Mucosa of descending colon (tissue), 3 donors: ENCODE data around the gene FLNB. TPM values are rescaled to one million over a fixed set of nuclear protein-coding genes. Genes with fewer than 3 reads are reported as not detected.

ENCODE experiments used
- ATAC-seq: fragments of 200-7000 bp; cut with Tn5 transposase; one replicate; pipeline ENCODE4 v1.9.1; 2020; ENCODE audit warnings: mild to moderate bottlenecking, moderate library complexity
- DNase-seq, 3 donors: peaks; one replicate each; pipeline ENCODE4 v3.0.0-alpha.2; 2020
- H3K36me3 ChIP-seq: fragments of 200-600 bp; one replicate; pipeline ENCODE4 v1.8.0; 2021; ENCODE audit warnings: low read depth, mild to moderate bottlenecking
- H3K4me1 ChIP-seq: fragments of 200-600 bp; one replicate; pipeline ENCODE4 v1.8.0; 2021; ENCODE audit warnings: low read depth, mild to moderate bottlenecking
- H3K4me3 ChIP-seq: fragments of 200-600 bp; one replicate; pipeline ENCODE4 v1.8.0; 2021; ENCODE audit warnings: mild to moderate bottlenecking
- H3K9me3 ChIP-seq: fragments of 200-600 bp; one replicate; pipeline ENCODE4 v1.8.0; 2021; ENCODE audit warnings: mild to moderate bottlenecking
- intact Hi-C, 2 donors: fragments of 100-400 bp; cut with DNase I in 1 of 2; cut with micrococcal nuclease in 1 of 2; formaldehyde crosslinking; loops; one replicate each; pipeline versions ENCODE4 v1.11.0 to v1.11.1; 2022; cut with DNase I, micrococcal nuclease
- total RNA-seq, 3 donors: library from RNA; stranded (reverse); fragmentation: NEBNext Ultra II Directional in 2 of 3; extraction: Animal tissue kit (Norgen Biotek cat#: 25700) in 2 of 3; gene quantifications; one replicate each; pipeline versions ENCODE4 v1.2.1 to v1.2.4, GENCODE V29; 2021 to 2023
- TF ChIP-seq, protein P1 (sequence below): fragments of 200-600 bp; IDR thresholded peaks from one replicate; pipeline ENCODE4 v1.8.0; 2022; ENCODE audit warnings: antibody characterized with exemption, mild to moderate bottlenecking
- donor health status: DM: no; HTN: no; CAD: no; lungs with moderate emphysema.
- donor health status: DM: no; HTN: no; CAD: no.
- donor health status: DM: no; HTN: yes; CAD: no.

The FLNB gene
- total RNA-seq, 3 donors from 2014 or later = 256 to 555 (median 357) TPM

DNA sequence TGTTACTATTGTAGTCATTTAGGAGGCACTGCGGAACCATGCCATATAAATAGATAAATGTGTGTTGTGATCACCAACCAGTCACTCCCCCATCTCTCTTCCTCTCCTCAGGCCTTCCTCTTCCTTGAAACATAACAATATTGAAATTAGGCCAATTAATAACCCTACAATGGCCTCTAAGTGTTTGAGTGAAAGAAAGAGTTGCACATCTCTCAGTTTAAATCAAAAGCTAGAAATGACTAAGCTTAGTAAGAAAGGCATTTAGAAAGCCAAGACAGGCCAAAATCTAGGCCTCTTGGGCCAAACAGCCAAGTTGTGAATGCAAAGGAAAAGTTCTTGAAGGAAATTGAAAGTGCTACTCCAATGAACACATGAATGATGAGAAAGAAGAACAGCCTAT lies 210.7 kb downstream of the FLNB start:
- Histone ChIP-seq H3K4me3 (no peak overlapping the region), H3K4me1 (no peaks in the 10 kb centered on the region), H3K9me3 (no peaks in the 10 kb centered on the region), H3K36me3 (no peaks in the 10 kb centered on the region)
- intact Hi-C loops = no loop called here
- TF ChIP-seq, protein P1, sequence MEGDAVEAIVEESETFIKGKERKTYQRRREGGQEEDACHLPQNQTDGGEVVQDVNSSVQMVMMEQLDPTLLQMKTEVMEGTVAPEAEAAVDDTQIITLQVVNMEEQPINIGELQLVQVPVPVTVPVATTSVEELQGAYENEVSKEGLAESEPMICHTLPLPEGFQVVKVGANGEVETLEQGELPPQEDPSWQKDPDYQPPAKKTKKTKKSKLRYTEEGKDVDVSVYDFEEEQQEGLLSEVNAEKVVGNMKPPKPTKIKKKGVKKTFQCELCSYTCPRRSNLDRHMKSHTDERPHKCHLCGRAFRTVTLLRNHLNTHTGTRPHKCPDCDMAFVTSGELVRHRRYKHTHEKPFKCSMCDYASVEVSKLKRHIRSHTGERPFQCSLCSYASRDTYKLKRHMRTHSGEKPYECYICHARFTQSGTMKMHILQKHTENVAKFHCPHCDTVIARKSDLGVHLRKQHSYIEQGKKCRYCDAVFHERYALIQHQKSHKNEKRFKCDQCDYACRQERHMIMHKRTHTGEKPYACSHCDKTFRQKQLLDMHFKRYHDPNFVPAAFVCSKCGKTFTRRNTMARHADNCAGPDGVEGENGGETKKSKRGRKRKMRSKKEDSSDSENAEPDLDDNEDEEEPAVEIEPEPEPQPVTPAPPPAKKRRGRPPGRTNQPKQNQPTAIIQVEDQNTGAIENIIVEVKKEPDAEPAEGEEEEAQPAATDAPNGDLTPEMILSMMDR = no peak
- DNase-seq (no peak), ATAC-seq (no peak)

Other genes with a start within 250 kb of the FLNB start
- 1 to 10 TPM; 3.3 to 9.6 (median 9.0) TPM for gene DNASE1L3, start 202.6 kb downstream of the FLNB start, total RNA-seq
- 10 to 100 TPM; 25.7 to 38.4 (median 26.7) TPM for gene ABHD6, start 229.4 kb downstream of the FLNB start, total RNA-seq